SK-N-MC (cell line): ENCODE data around the gene TRPC4AP.

Experiments used
- EZH2 ChIP-seq: fragments of 200-600 bp; sonication (generic); IDR thresholded peaks from one replicate; pipeline ENCODE4 v1.6.1; 2017; ENCODE audit warnings: antibody characterized with exemption
- FOXP2 ChIP-seq: optimal IDR thresholded peaks from 2 replicates; pipeline ENCODE3; 2011; ENCODE audit warnings: mild to moderate bottlenecking, moderate library complexity; ENCODE audit not compliant: insufficient read depth; ENCODE audit errors: extremely low read length, control extremely low read depth
- POLR2AphosphoS5 ChIP-seq: IDR thresholded peaks from 2 replicates; pipeline ENCODE4 v1.6.1; 2012; ENCODE audit warnings: mild to moderate bottlenecking, low read depth, low read length, borderline replicate concordance

- TF ChIP-seq POLR2AphosphoS5 (no peak), EZH2 (no peak), FOXP2 (no peak)
Measured at GRCh38 chr20:34994509-34995131, 98.0 kb downstream of the TRPC4AP start.
